ENCODE results near the gene ARL4D. TPM values are rescaled to one million over a fixed set of nuclear protein-coding genes. Genes with fewer than 3 reads are reported as not detected.
A peak's percentile ranks its signal among the peaks of the same experiment; 100 is the strongest.
"Not testable (repeated sequence)": the region's sequence is repeated elsewhere in the genome, so short reads cannot be mapped to it uniquely, and the experiment has no call there.

ARL4D gene
- total RNA-seq, 2 donors from 2014 or later: 4.8 to 17.2 TPM

- Histone ChIP-seq H3K9me3 (no peaks in the 10 kb centered on the region), H3K27me3 (replicated peaks; ENCODE audit: insufficient read depth) (no peaks in the 10 kb centered on the region), H3K4me3 (no peak overlapping the region), H3K36me3 (no peaks in the 10 kb centered on the region), H3K4me1 (replicated peaks) (no peaks in the 10 kb centered on the region), H3K27ac (peak overlapping the region; percentile 19 to 31)
- intact Hi-C loops (cut with DNase I): loop anchor here (1.0 kb wide), 1 partner anchor 89 kb away; the partner anchor contains the start of gene DHX8
- TF ChIP-seq POLR2A (IDR thresholded peaks at IDR 0.05) (no peak), CTCF (IDR thresholded peaks at IDR 0.05) (peak; percentile 90 to 99 (median 98)), POLR2AphosphoS5 (IDR thresholded peaks at IDR 0.05) (peak; percentile 96)
- WGBS: 31% methylated on average over 11 of the region's 11 CpGs
- DNase-seq (ENCODE audit: low spot score): peak; percentile 93
Observed at GRCh38 chr17:43393944-43394482, 4.8 kb upstream of the ARL4D start.

GRCh38 chr17:43394696-43395095 lies 4.1 kb upstream of the ARL4D start:
- not testable (repeated sequence) for H3K27me3 ChIP-seq (replicated peaks; ENCODE audit: insufficient read depth); H3K4me1 ChIP-seq (replicated peaks); H3K9me3 ChIP-seq; H3K4me3 ChIP-seq; H3K27ac ChIP-seq; H3K36me3 ChIP-seq; DNase-seq (ENCODE audit: low spot score)
- intact Hi-C loops (cut with DNase I): loop anchor here (1.0 kb wide), 1 partner anchor 89 kb away; the partner anchor contains the start of gene DHX8
- WGBS: 92% methylated on average over 12 of the region's 12 CpGs

- intact Hi-C loops (cut with DNase I): no loop called here
- 92% methylated on average over 6 of the region's 6 CpGs for WGBS
Observed at GRCh38 chr17:43395165-43395564, 3.6 kb upstream of the ARL4D start.

GRCh38 chr17:43396491-43397060 lies 2.2 kb upstream of the ARL4D start:
- TF ChIP-seq POLR2A (IDR thresholded peaks at IDR 0.05) (no peak), POLR2AphosphoS5 (IDR thresholded peaks at IDR 0.05) (no peak), CTCF (IDR thresholded peaks at IDR 0.05) (no peak)
- H3K4me3 ChIP-seq: no peak overlapping the region
- H3K27me3 ChIP-seq (replicated peaks; ENCODE audit: insufficient read depth): no peaks in the 10 kb centered on the region
- no peak for DNase-seq (ENCODE audit: low spot score)
- intact Hi-C loops (cut with DNase I): no loop called here
- no peaks in the 10 kb centered on the region for H3K9me3 ChIP-seq
- H3K4me1 ChIP-seq (replicated peaks): no peaks in the 10 kb centered on the region
- no peak overlapping the region for H3K27ac ChIP-seq
- H3K36me3 ChIP-seq: no peaks in the 10 kb centered on the region
- WGBS: 90% methylated on average over 5 of the region's 5 CpGs

More at GRCh38 chr17:43395165-43395564, 3.6 kb upstream of the ARL4D start:
- no peak overlapping the region for H3K27ac ChIP-seq
- no peak for DNase-seq (ENCODE audit: low spot score)
- H3K4me1 ChIP-seq (replicated peaks): no peaks in the 10 kb centered on the region
- H3K27me3 ChIP-seq (replicated peaks; ENCODE audit: insufficient read depth): no peaks in the 10 kb centered on the region
- no peak overlapping the region for H3K4me3 ChIP-seq
- H3K36me3 ChIP-seq: no peaks in the 10 kb centered on the region
- H3K9me3 ChIP-seq: no peaks in the 10 kb centered on the region
- TF ChIP-seq CTCF (IDR thresholded peaks at IDR 0.05) (no peak), POLR2A (IDR thresholded peaks at IDR 0.05) (no peak), POLR2AphosphoS5 (IDR thresholded peaks at IDR 0.05) (no peak)

- intact Hi-C loops (cut with DNase I): loop anchor here (1.0 to 10.0 kb wide), 3 partner anchors 19 to 375 kb away; partner anchors contain the start of genes DHX8 and DUSP3
- TF ChIP-seq CTCF (IDR thresholded peaks at IDR 0.05): no peak
- TF ChIP-seq POLR2A (IDR thresholded peaks at IDR 0.05): no peak
- TF ChIP-seq POLR2AphosphoS5 (IDR thresholded peaks at IDR 0.05): no peak
Observed at GRCh38 chr17:43399839-43400328, 1.1 kb downstream of the ARL4D start.

More at GRCh38 chr17:43399839-43400328, 1.1 kb downstream of the ARL4D start:
- DNase-seq (ENCODE audit: low spot score): no peak
- no peaks in the 10 kb centered on the region for H3K9me3 ChIP-seq
- no peaks in the 10 kb centered on the region for H3K4me1 ChIP-seq (replicated peaks)
- no peaks in the 10 kb centered on the region for H3K36me3 ChIP-seq
- no peaks in the 10 kb centered on the region for H3K27me3 ChIP-seq (replicated peaks; ENCODE audit: insufficient read depth)
- 54% methylated on average over 23 of the region's 28 CpGs for WGBS
- peak overlapping the region; percentile 60 to 69 for H3K4me3 ChIP-seq
- H3K27ac ChIP-seq: peak overlapping the region; percentile 7 to 79
